Measurements from ENCODE around the gene SACS. TPM values are rescaled to one million over a fixed set of nuclear protein-coding genes. Genes with fewer than 3 reads are reported as not detected.

Gene SACS
- total RNA-seq, 1 experiment from 2014 or later, result 33.4 TPM

GRCh38 chr13:23380534-23380933 lies 53.0 kb downstream of the SACS start:
- H3K4me3 ChIP-seq (replicated peaks in 1 of 2; ENCODE audit: low read depth in 1 of 2, low read length in 2 of 2), result no peak overlapping the region
- ChIA-PET POLR2A (no interaction called here), CTCF (no interaction called here), RAD21 (ENCODE audit: low non-redundant PET in 1 of 2, low total read pairs in 2 of 2, uncharacterized antibody in 2 of 2, unreplicated experiment in 2 of 2) (no interaction called here)
- H3K36me3 ChIP-seq (ENCODE audit: control insufficient read depth in 1 of 2, insufficient read depth in 2 of 2, low read length in 2 of 2), result no peaks in the 10 kb centered on the region
- DNase-seq (ENCODE audit: low read depth, low spot score), result no peak
- no peaks in the 10 kb centered on the region for H4K20me1 ChIP-seq (ENCODE audit: insufficient read depth)
- H3K79me2 ChIP-seq (ENCODE audit: insufficient read depth, low read length), result no peaks in the 10 kb centered on the region
- peaks cover 0 to 4% of the 10 kb centered on the region in 2 experiments; a peak in 1 of 4 replicates for H3K4me1 ChIP-seq (ENCODE audit: control insufficient read depth in 1 of 2, insufficient read depth in 2 of 2, low read length in 2 of 2)
- H3K9me2 ChIP-seq (ENCODE audit: insufficient read depth), result no peaks in the 10 kb centered on the region
- BruUV-seq (replicated peaks), result no TSS peak
- ATAC-seq, result no peak
- no peaks in the 10 kb centered on the region for H3K27me3 ChIP-seq (ENCODE audit: insufficient read depth, low read length)
- no peak for TF ChIP-seq ELF1 (IDR thresholded peaks at IDR 0.05; ENCODE audit: borderline replicate concordance, low read depth)
- no peak for TF ChIP-seq RAD21 (IDR thresholded peaks at IDR 0.05; ENCODE audit: low read depth)
- TF ChIP-seq EZH2phosphoT487 (IDR thresholded peaks at IDR 0.05; ENCODE audit: borderline replicate concordance), result no peak
- no peak for TF ChIP-seq POLR2AphosphoS5 (IDR thresholded peaks at IDR 0.05; ENCODE audit: low read depth, low read length)
- TF ChIP-seq SP1 (IDR thresholded peaks at IDR 0.05; ENCODE audit: low read depth), result no peak
- no peak for TF ChIP-seq ZNF274 (IDR thresholded peaks at IDR 0.05; ENCODE audit: low read depth, low read length)
- no peak for TF ChIP-seq CEBPB (IDR thresholded peaks at IDR 0.05; ENCODE audit: low read depth)
- no peak for TF ChIP-seq CTCF (IDR thresholded peaks at IDR 0.05 in 2 of 3, conservative IDR thresholded peaks at IDR 0.05 in 1 of 3; ENCODE audit: borderline replicate concordance in 1 of 3, insufficient read depth in 1 of 3, low read depth in 2 of 3, low read length in 2 of 3)
- TF ChIP-seq POLR2A (IDR thresholded peaks at IDR 0.05; ENCODE audit: borderline replicate concordance, extremely low read depth, insufficient read depth, insufficient read length), result no peak
- no peak for TF ChIP-seq MAX (IDR thresholded peaks at IDR 0.05)
- no peak for TF ChIP-seq REST (IDR thresholded peaks at IDR 0.05; ENCODE audit: low read depth)
- no peak for TF ChIP-seq YY1 (IDR thresholded peaks at IDR 0.05; ENCODE audit: extremely low read depth, insufficient replicate concordance, low read depth, low read length)
- no peak for TF ChIP-seq ATF3 (IDR thresholded peaks at IDR 0.05)
- TF ChIP-seq EZH2 (IDR thresholded peaks at IDR 0.05), result no peak
- no peak for TF ChIP-seq CBX3 (IDR thresholded peaks at IDR 0.05; ENCODE audit: low read depth)
- H3K27ac ChIP-seq (ENCODE audit: low read depth, low read length), result no peak overlapping the region
- H3K9me3 ChIP-seq (ENCODE audit: control insufficient read depth in 1 of 2, insufficient read depth in 1 of 2, low read depth in 1 of 2, low read length in 2 of 2), result no peaks in the 10 kb centered on the region
- no peak overlapping the region for H3K9ac ChIP-seq (ENCODE audit: low read length)
- no peak overlapping the region for H2AFZ ChIP-seq (ENCODE audit: low read depth, low read length, poor library complexity, severe bottlenecking)
- intact Hi-C loops (cut with micrococcal nuclease), result no loop called here
- H3K4me2 ChIP-seq (ENCODE audit: low read length), result no peak overlapping the region
